ENCODE data around the gene PDE2A.

GRCh38 chr11:72716290-72716689 lies 42.1 kb upstream of the PDE2A start:
- TF ChIP-seq FOXP2 (optimal IDR thresholded peaks at IDR 0.05; ENCODE audit: control extremely low read depth, extremely low read length, insufficient read depth) (no peak), POLR2AphosphoS5 (IDR thresholded peaks at IDR 0.05; ENCODE audit: borderline replicate concordance, low read depth, low read length) (no peak)
